ENCODE measurements around the gene NECAB2.
A peak's percentile ranks its signal among the peaks of the same experiment; 100 is the strongest.

The NECAB2 gene

DNA sequence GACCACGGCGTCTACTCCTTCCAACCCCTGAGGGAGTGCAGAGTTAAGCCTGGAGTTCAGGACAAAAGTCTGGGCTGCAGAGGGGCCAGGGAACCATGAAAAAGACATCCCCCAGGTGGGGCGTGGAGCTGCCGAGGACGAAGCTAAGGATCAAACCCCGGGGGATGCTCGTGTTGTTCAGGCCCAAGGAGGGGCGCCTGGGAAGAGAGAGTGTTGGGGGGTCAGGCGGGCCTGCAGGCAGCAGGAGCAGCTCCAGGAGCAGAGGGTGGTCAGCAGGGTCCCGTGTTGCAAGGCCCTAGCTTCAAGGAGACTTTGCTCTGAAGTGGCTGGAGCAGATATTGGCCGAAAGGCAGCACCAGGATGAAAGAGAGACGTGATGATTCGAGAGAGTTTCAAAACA, 26.7 kb downstream of the NECAB2 start:
- DNase-seq, result no peak

DNA sequence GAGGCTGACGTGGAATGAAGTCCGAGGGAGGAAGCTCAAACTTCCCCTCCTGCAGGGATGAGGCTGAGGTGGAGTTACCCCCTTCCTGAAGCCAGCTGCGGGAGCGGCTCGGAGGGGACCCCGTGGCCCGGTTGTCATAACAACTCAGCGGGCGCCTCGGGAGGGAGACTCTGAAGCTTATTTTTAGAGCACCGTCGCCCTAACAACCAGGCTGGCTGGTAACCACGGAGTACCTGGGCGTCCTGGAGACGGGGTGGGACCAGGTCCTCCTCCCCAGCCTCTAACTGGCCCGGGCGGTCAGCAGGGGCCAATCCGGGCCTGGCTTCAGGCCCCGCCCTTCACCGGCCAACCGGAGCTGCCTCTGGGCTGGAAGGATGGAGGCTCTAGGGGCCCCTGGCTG, 27.7 kb downstream of the NECAB2 start:
- DNase-seq, result no peak

DNA sequence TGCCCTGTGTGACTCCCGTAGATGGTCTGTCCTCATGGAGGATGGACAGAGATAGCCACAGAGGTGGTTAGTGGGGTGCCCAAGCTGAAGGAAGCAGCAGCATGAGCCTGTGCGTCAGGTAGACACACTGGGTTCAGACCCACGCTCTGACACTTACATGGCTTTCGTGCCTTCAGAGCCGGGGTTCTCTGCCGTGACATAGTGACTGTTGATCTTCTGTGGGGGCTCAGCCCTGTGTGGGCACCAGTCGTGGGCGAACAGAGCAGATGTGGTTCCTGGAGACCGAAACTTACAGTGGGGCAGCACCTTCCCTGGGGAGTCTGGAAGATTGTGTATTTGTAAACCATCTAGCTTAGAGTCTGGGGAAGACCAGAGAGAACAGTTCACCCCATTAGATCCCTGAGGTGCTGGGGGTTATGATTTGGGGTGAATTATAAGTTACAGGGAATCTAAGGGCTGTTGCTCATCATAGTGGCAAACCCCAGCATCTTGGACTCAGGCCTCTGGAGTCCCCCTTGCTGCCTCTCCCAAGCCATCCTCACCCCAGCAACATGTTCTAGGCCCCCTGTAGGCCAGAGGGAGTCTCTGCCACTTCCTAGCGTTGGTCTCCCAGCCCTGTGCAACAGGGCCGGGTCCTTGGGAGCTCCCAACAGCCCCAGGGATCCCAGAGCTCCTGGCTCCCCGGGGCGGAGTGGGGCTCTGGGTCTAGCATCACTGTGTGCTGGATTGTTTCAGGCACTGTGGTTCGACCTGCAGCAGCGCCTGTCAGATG, 28.6 kb downstream of the NECAB2 start:
- DNase-seq, result no peak

DNA sequence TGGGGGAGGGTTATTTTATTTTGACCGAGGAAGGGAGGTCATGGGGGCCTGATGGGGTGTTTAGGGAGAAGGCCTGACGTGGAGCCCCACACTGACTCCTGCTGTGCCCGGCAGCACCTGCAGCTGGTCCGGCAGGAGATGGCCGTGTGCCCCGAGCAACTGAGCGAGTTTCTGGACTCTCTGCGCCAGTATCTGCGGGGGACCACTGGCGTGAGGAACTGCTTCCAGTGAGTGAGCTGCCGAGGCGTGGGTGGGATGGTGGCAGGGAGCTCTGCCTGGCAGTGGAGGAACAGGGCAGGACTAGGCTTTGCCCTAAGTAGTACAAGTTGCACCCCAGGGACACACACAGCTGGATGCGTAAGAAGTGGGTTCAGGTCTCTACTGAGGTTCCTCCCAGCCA, 30.0 kb downstream of the NECAB2 start:
- no peak for DNase-seq

DNA sequence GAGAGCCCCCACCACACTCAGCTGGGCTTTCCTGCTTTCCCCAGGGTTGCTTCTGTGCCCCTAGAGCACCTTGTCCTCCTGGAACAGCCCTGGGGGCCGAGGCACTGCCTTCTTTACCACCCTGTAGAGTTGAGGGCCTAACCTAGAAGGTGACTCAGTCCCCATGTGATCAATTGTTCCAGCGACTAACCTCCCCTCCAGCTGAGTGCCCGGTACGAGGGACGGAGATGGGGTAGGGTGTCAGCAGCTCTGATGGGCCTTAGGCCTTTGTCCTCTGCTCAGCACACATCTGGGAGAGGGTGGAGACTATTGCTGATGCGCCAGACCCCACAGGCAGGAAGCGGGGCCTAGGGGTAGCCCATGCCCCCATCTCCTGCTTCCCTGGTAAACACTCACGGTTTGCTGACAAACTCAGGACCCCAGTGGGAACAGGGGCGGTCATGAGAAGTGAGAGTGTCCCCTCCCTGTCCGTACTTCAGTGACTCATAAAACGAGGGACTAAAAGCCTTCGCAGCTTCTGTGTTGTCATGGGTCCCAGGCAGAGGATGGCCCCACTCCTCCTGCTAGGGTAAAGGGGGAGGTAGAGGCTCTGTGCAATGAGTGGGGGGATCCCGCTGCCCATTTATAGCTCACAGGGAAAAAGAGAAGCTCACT, 33.1 kb downstream of the NECAB2 start:
- no peak for DNase-seq

- no peak for DNase-seq
These were observed 33.7 kb downstream of the NECAB2 start for GRCh38 chr16:84001726-84002125.

- DNase-seq, result no peak
These were observed 35.0 kb downstream of the NECAB2 start for GRCh38 chr16:84003038-84003437.

DNA sequence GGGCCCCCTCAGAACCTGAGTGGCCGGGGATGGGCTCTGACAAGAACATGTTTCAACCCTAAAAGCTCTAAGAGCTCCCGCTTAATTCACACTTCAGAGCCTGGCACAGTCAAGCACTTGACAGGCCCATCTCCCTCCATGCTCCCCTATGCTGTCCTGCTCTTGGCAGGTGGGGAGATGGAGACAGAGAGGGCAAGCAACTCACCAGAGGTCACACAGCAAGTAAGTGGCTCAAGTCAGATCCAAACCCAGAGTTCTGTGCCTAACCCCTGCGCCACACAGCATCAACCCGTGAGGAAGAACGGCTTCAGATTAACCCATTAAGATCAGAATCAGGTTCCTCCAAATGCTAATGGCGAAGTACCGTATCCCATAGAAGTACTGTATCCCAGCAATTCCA, 36.4 kb downstream of the NECAB2 start:
- DNase-seq, result no peak

DNA sequence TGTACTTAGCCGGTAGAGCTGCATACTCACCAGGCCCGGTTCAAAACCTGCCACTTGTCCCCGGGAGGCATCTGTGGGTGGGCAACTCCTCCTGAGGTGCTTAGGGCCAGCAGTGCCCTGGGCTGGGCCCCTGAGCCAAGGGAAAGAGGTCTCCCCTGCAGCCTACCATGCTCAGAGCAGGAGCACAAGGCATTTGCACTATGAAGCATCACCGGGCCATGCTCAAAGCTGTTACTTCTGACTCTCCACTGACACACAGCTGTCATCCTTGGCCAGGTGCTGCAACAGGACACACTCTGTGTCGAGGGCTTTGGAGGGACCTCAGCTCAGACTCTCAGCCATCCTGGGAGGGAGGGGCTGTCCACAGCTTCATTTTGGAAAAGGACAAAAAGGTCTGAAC, 37.3 kb downstream of the NECAB2 start:
- no peak for DNase-seq

DNA sequence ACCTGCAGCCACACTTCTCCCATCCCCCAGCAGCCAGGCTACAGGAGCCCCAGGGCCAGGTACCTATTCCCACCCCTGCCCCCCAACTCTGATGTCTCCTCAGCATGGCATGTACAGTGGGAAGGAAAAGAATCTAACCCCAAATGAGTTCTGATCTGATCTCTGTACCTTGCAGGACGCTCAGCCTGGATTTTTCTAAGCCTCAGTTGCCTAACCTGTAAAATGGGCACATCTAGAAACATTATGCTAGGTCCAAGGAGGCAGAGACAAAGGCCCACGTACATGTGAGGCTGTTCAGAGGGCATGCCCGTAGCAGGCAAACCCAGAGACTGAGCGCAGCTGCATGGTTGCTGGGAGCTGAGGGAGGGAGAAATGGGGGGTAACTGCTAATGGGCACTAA, 39.5 kb downstream of the NECAB2 start:
- DNase-seq, result no peak

GRCh38 chr16:84007965-84008364, 39.9 kb downstream of the NECAB2 start:
- DNase-seq, result no peak

GRCh38 chr16:84009282-84009681, 41.2 kb downstream of the NECAB2 start:
- DNase-seq, result no peak

DNA sequence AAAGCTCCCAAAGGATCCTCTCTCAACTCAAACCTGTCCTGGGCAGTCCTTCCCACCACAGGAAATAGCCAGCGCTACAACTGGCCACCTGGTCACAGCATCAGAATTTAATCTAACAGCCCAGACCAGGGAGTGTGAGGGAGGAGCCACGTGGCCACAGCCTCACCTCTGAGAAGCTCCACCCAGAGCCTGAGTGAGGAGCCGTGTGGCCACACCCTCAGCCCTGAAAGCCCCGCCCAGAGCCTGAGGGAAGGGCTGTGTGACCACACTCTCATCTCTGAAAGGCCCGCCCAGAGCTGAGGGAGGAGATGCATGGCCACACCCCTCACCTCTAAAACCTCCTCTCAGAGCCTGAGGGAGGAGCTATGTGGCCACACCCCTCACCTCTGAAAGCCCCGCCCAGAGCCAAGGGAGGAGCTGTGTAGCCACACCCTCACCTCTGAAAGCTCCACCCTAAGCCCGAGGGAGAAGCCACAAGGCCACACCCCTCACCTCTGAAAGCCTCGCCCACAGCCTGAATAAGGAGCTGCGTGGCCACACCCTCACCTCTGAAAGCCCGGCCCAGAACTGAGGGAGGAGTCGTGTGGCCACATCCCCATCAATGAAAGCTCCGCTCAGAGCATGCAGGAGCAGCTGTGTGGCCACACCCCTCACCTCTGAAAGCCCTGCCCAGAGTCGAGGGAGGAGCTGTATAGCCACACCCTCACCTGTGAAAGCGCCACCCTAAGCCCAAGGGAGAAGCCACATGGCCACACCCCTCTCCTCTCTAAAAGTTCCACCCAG, 45.9 kb downstream of the NECAB2 start:
- peak; percentile 72 for DNase-seq

DNA sequence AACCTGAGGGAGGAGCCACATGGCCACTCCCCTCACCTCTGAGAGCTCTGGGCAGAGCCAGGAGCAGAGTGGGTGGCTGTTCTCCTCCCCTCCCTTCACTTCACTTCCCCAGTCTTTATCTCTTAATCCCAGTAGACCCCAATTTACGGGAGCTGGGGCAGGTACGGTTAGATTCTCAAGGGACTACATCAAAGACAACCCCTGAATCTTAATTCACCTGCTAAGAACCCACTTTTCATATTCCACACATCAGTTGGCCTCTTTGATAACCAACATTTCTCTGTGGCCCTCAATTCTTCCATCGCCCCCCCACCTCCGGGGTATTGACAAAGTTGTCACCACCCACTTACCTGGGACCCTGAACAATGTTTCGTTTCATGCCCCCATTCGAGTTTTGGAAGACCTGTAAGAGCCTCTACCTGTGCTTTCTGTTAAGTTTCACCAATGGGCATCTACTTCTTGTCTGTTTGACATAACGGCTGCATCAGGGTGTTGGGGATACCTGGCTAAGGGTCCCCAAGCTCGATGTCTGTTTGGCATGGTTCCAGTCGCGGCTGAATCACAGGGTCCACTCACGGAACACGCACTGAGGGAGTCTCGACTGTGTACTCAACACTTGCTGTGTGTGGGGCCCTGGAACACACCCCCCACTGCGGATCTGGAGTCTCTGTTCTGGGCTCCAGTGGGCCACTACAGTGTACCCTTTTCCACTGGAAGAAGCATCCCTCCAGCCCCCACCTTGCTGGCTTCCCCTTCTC, 46.7 kb downstream of the NECAB2 start:
- DNase-seq, result no peak

- no peak for DNase-seq
These were observed 47.4 kb downstream of the NECAB2 start for GRCh38 chr16:84015399-84015798.

- no peak for DNase-seq
These were observed 48.4 kb downstream of the NECAB2 start for GRCh38 chr16:84016477-84016876.

DNA sequence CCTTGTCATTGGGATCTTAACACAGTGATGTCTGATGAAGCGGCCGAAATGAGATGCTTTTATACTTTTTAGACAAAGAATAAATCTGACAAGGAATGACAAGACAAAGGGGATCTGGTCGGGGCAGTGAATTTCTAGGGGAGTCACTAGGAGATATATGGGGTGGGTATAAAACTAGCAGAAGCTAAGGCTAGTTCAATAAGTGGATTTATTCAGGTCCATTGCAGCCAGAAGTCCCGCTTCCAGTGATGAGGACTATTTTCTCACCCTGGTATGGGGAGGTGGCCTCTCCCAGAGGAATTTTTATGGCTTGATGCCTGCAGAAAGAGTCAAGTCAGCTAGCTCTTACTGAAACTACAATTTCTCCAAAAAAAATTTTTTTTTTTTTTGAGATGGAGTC, 50.7 kb downstream of the NECAB2 start:
- DNase-seq, result no peak

DNA sequence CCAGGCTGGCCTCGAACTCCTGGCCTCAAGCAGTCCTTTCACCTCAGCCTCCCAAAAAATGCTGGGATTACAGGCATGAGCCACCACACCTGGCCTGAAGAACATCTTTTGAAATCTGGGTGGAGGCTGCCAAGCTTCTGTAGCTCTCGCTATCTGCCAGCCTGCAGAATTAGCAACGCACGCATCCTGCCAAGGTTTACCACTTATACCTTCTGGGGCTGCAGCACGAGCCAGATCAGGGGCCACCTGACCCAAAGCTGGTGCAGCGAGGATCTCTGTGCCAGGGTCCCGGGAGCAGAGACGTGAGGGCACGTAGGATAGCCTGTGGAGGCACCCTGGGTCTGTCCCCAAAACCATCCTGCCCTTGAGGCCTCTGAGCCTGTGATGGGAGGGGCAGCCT, 52.3 kb downstream of the NECAB2 start:
- no peak for DNase-seq

DNA sequence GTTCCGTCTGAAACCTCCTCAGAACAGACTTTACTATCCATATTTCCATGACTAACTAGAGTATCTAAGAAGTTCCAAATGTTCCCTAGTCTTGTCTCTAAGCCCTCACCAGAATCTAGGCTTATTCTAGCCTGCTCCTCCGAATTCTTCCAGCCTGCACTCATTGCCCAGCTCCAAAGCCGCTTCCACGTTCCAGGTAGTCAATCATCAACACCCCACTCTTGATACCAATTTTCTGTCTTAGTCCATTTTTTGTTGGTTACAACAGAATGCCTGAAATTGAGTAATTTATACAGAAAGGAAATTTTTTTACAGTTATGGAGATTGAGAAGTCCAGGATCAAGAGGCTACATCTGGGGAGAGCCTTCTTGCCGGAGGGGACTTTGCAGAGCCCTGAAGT, 53.4 kb downstream of the NECAB2 start:
- DNase-seq, result no peak

GRCh38 chr16:84022644-84023043, 54.6 kb downstream of the NECAB2 start:
- DNase-seq, result no peak

DNA sequence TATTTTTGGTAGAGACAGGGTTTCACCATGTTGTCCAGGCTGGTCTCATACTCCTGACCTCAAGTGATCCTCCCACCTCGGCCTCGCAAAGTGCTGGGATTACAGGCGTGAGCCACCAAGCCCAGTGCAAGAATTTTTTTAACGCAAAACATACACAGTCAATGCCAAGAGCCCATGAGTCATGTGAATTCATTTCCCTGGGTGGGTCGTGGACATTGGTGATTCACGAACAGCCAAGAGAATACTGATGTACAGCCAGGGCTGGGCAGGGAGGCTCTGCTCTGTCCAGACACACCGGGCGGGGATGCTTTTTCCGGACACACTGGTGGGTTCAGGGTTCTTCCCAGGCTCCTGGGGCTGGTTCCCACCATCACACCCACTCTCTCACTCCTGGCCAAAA, 56.8 kb downstream of the NECAB2 start:
- no peak for DNase-seq

DNA sequence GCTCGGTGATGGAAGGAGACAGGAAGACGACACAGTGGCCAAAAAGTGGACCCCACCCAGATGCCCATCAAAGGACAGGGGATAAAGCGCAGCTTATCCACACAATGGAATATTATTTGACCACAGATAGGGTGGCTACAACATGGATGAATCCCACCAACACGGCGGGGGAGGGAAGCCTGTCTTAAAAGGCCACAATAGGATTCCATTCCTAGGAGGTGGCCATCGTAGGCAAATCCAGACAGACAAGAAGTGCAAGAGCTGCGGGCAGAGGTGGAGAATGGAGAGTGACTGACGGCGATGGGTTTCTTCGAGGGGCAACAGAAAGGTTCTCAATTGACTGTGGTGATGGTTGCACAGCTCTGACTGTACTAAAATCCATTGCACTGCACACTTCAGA, 58.6 kb downstream of the NECAB2 start:
- no peak for DNase-seq

- DNase-seq, result no peak
These were observed 59.6 kb downstream of the NECAB2 start for GRCh38 chr16:84027625-84028024.
